HUDEP-2 (cell line): ENCODE results near the gene ZBED4.
"Not testable (repeated sequence)": the region's sequence is repeated elsewhere in the genome, so short reads cannot be mapped to it uniquely, and the experiment has no call there.

Experiments
- DNase-seq, 76 experiments: peaks; one replicate each; lab custom pipeline; 2025; ENCODE audit not compliant: unreplicated experiment in 76 of 76; lab: John Stamatoyannopoulos, UW

ZBED4 gene

GRCh38 chr22:49850959-49851802, 2.5 kb upstream of the ZBED4 start:
- no peak for DNase-seq

- not testable (repeated sequence) for DNase-seq
These were observed 1.1 kb upstream of the ZBED4 start for GRCh38 chr22:49852568-49852897.

DNA sequence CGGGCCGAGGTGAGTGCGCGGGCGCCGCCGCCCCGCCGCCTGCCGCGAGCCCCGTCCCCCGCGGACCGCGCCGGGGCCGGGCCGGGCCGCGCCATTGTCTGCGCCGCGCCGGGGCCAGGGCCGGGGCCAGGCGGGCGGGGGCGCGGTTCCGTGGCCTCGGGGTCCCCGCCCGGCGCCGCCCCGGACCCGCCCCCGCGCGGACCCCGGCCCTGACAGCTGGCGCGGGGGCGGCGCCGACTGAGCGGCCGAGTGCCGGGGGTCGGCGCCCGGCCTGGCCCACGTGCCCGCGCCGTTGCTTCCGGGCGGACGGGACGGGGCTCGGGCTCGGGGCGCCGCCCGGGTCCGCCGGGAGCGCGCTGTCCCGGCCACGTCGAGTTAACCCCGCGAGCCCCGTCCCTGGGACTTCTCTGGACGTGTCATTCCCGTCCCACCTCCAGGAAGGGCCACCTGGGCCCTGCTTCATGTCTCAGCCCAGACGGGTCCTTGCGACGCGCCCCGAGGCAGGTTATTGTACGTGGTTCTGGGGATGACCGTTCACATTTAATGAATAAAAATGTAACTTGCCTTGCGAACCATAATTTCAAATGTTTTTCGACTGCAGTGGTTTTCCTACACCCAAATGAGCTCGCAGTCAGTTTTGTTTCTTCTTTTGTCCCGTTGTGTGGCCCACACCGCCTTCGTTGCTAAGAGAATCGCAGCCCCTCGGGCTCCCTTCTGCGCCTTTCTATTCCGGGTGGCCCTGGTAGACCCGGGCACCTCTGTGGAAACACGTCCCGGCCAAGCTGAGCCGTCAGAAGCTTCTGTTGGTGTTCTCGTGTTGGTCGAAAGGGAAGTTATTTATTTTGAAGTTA, 562 bp downstream of the ZBED4 start:
- peak in 11 of 76 experiments; percentile 5 to 26 (median 15) for DNase-seq

DNA sequence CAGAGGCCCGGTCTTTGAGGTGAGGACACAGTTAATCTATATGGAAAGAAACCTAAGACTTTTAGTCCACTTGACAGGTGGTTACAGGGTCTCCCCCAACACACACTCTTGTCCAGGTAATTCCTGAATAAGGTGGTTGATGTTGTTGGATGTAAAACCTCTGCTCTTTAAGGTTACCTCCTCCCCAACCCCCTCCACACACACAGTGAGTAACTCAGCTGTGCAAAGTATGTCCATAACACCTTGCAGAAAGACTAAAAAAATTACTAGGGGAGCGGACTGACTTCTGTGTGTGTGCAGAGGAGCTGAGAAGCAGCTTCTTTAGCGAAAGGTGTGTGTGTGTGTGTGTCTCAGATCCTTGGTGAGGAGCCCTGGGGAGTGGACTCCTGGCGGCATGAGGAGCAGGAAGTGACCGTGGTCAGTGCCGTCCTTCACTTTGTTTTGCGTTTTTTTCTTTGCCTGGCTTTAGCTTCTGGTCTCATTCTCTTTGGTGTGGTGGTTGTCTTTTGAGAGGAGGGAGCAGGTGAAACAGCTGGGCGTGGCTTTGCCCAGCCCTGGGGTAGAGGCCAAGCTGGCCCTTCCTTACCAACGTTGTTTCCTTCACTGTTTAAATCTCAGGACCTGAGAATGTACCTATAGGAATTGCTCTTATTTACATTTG, 1.7 kb downstream of the ZBED4 start:
- DNase-seq, result no peak

DNA sequence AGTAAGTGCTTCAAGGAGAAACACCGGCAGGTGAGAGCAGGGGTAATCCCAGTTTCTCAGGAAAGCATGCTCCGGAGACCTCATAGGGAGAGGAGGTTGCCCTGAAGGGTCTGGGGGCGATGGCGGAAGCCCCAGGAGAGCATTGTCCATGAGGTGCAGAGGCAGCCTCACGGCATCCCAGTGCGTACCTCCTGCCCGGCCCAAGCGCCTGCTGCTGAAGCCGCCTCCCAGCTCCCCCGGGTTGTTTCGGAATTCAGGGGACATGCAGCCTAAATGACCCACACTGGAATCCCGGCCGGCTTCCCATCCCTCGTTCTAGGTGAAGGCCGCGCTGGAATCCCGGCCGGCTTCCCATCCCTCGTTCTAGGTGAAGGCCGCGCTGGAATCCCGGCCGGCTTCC, 2.7 kb downstream of the ZBED4 start:
- DNase-seq, result no peak

DNA sequence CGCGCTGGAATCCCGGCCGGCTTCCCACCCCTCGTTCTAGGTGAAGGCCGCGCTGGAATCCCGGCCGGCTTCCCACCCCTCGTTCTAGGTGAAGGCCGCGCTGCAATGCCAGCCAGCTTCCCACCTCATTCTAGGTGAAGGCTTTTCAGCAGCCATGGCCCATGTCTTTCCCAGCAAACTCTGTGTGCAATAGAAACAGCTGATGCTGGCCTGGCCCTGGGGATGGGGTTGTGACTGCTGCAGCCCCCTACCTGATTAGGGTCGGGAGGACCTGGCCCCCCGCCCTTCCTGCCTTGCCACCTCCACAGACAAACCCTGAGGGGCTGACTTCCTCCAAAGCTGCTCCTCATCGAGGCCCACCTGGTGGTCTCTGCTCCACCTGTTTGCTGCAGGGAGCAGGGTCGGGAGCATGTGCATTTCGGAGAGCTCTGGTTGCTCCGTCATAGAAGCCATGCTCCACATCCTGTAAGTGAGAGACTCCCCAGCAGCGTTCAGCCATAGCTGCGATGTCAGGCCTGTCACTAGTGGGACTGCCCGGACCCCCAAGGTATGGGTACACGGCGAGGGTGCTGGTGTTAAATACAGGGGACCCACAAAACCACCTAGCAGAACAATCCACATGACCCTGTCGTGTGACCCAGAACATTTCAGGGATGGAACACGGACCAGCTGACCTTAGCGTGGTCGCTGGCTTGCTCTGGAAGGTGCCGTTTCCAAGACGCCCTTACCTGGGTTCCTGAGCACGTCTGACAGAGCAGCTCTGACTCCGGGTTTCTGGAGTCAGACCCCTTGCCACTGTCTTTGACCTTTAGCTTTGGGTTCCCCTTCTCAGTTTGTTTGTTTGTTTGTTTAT, 3.3 kb downstream of the ZBED4 start:
- no peak for DNase-seq

DNA sequence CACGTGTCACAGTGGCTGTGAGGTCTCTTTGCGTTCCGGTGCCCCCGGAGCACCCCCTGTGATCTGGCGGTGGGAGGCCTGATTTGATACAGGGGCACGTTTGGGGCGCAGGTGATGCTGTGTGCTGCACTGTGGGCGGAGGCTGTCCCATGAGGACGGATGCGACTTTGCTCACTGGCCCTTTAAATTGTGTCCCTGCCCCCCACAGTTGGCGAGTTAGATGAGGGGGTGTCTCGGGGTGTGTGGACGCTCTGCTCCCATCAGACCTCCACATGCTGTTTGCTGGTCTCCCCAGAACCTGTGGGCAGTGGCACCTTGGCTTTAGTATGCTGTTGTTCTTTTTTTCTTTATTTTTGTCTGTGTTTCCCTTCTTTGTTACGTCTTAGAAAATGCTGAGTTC, 5.2 kb downstream of the ZBED4 start:
- DNase-seq, result no peak

DNA sequence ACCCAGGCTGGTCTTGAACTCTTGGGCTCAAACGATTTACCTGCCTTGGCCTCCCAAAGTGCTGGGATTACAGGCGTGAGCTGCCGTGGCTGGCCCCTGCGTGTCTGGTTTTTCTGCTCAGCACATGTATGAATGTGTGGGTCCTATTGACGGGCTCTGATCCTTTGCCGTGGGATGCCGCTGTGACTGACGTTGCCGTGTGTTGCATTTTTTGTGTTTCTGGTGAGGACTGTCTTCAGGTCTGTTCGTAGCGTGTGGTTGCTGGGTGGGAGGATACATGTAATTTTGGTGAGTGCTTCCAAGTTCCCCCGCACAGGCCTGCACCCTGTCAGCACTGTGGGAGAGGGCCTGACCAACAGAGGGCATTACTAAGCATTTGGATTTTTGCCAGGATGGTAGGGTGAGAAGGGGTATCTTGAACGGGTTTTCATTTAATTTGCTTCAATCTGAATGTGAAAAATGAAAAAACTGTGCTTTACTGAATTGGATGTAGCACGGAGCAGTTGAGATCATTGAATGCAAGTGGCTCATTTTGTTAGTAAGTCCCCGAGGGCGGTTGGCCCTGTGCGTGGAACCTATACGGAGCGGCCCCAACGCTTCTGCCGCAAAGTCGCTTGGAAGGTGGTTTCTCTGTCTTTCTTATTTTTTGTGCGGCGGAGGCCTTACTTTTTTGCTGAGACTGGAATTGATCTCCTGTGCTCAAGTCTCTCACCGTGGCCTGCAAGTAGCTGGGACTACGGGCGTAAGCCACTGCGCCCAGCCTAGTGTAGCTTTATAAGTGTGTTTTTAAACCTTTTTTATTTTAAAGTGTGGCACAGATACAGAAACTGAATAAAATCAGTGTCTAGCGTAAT, 8.2 kb downstream of the ZBED4 start:
- peak in 1 of 76 experiments; percentile 7 for DNase-seq

- peak in 2 of 76 experiments; percentile 19 to 30 for DNase-seq
These were observed 8.8 kb downstream of the ZBED4 start for GRCh38 chr22:49862496-49862776.

DNA sequence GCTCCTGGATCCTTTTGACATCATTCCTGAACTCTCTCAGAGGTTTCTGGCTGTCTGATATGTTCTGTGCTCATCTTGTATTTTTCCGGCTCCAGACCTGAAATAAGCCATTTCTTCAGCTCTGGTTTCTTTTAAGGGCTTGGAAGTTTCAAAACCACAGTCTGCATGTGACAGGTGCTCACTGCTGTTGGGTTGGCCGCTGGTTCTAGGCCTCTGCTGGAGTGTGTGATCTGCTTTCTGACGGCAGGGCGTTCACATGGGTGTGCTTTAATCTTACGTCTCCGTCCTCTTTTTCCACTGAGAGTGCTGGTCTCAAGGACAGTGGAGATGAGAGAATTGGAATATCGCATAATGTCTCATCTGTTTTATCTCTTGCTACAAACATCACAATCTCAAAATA, 10.3 kb downstream of the ZBED4 start:
- DNase-seq, result no peak

GRCh38 chr22:49865156-49865555, 11.5 kb downstream of the ZBED4 start:
- DNase-seq, result no peak

- no peak for DNase-seq
These were observed 12.5 kb downstream of the ZBED4 start for GRCh38 chr22:49866134-49866533.

- DNase-seq, result no peak
These were observed 13.0 kb downstream of the ZBED4 start for GRCh38 chr22:49866646-49867045.

DNA sequence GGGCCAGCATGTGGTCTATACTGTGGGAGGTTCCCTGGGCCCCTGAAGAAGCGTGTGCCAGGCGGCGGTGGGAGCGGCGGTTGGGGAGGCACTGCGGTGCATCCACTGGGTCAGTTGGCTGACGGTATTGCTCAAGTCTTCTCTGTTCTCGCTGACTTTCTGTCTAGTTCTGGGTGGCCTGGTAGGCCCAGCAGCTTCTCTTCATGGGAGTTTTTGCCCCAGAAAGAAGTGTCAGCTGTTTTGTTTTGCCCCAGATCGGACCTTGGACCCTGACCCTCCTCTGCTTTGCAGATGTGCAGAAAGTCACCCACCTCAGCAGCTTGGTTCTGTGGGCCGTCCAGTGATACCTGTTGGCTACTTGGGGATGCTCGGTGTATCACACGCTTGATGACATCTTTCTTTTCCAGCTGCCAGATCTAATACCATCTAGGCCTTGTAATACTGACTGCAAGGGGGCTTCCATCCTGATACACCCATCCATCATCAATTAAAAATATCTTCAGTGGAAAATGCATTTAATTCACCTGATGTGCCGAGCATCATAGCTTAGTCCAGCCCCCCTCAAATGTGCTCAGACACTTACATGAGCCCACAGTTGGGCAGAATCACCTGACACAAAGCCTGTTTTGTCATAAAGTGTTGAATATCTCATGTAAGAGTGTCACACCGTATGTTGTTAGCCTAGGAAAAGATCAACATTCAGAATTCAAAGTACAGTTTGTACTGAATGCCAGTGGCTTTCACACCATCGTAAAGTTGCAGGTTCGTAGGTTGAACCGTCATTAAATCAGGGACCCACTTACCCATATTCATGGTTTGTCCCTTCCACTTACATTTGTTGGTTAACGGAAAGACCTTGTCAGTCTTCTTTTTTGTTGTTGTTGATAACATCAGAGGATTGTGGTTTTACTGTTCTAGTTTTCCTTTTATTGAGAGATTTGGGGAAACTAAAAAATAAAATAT, 13.9 kb downstream of the ZBED4 start:
- DNase-seq, result no peak

DNA sequence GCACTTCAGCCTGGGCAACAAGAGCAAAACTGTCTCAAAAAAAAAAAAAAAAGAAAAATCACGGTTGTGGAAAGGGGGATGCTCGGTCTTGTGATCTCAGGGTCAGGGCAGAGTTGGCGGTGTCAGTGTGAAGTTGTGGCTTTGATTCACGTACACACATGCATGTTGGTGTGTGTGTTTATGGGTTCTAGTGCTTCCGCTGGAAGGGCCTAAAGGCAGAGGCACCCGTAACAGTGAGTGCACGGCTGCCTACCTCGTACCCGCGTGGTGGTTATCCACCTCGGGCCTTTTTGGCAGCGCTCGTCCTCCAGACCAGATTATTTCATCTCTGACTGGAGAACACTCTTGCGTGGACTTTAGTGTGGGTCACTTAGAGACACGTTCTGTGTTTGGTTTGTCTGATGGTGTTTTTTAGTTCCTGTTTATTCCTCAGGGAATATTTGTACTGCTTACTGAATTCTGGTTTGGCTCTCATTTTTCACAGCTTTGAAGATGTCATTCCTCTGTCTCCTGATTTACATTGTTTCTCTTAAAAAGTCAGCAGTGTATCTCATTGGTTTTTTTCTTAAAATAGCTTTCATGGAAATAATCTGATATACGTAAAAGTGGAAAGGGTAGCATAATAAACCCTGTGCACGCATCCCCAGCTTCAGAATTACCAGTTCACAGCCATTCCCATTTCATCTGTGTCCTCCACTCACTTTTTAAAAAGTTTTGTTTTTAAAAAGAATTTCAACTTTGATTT, 15.6 kb downstream of the ZBED4 start:
- no peak for DNase-seq

DNA sequence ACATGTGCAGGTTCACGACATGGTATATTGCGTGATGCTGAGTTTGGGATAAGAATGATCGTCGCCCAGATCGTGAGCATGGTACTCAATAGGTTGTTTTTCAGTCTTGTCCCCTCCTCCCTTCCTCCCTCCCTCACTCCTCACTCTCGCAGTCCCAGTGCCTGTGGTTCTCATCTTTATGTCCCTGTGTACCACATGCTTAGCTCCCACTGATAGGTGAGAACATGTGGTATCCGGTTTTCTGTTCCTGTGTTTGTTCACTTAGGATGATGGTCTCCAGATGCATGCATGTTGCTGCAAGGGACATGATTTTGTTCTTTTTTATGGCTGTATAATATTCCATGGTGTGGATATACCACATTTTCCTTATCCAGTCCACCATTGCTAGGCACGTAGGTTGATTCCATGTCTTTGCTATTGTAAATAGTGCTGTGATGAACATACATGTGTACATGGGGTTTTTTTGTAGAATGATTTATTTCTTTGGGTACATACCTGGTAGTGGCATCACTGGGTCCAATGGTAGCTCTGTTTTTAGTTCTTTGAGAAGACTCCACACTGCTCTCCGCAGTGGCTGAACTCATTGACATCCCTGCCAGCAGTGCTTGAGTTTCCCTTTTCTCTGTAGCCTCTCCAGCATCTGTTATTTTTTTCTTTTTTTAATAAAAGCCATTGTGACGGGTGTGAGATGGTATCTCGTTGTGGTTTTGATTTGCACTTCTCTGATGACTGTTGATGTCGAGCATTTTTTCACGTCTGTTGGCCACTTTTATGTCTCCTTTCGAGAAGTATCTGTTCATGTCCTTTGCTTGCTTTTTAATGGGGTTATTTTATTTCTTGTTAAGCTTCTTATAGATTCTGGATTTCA, 16.4 kb downstream of the ZBED4 start:
- DNase-seq, result no peak

- no peak for DNase-seq
These were observed 17.8 kb downstream of the ZBED4 start for GRCh38 chr22:49871482-49871881.
